ENCODE data around the gene EPB41L4B. TPM values are rescaled to one million over a fixed set of nuclear protein-coding genes. Genes with fewer than 3 reads are reported as not detected.

EPB41L4B gene
- polyA plus RNA-seq, 1 donor from 2014 or later = 4.1 TPM

GRCh38 chr9:109158651-109159050, 162.2 kb downstream of the EPB41L4B start:
- Histone ChIP-seq H3K27ac (ENCODE audit: low read length) (no peak overlapping the region), H3K4me2 (ENCODE audit: low read length) (no peak overlapping the region), H3K27me3 (ENCODE audit: insufficient read depth, low read depth, low read length) (no peaks in the 10 kb centered on the region), H2AFZ (ENCODE audit: low read depth, low read length) (no peak overlapping the region), H3K4me3 (ENCODE audit: low read length) (no peak overlapping the region), H3K9me2 (ENCODE audit: insufficient read depth, low read length) (no peaks in the 10 kb centered on the region), H3K9ac (ENCODE audit: low read length) (no peak overlapping the region), H4K20me1 (ENCODE audit: insufficient read depth) (no peaks in the 10 kb centered on the region), H3K36me3 (ENCODE audit: insufficient read depth, low read length) (no peaks in the 10 kb centered on the region), H3K79me2 (replicated peaks; ENCODE audit: insufficient read depth, low read length) (no peaks in the 10 kb centered on the region), H3K9me3 (ENCODE audit: low read length) (no peaks in the 10 kb centered on the region), H3F3A (ENCODE audit: insufficient read depth, low read length, poor library complexity, severe bottlenecking) (no peaks in the 10 kb centered on the region)
- TF ChIP-seq CTCF (IDR thresholded peaks at IDR 0.05; ENCODE audit: poor library complexity, severe bottlenecking) = no peak
- TF ChIP-seq REST (IDR thresholded peaks at IDR 0.05; ENCODE audit: borderline replicate concordance) = no peak
- no peak for TF ChIP-seq SMC3 (conservative IDR thresholded peaks at IDR 0.05; ENCODE audit: poor library complexity)
- TF ChIP-seq EZH2 (IDR thresholded peaks at IDR 0.05; ENCODE audit: borderline replicate concordance, insufficient read depth, low read length, poor library complexity, severe bottlenecking) = no peak

- Histone ChIP-seq H3K27me3 (ENCODE audit: insufficient read depth, low read depth, low read length) (no peaks in the 10 kb centered on the region), H2AFZ (ENCODE audit: low read depth, low read length) (no peak overlapping the region), H3K79me2 (replicated peaks; ENCODE audit: insufficient read depth, low read length) (no peaks in the 10 kb centered on the region), H3K36me3 (ENCODE audit: insufficient read depth, low read length) (no peaks in the 10 kb centered on the region), H3K9ac (ENCODE audit: low read length) (no peak overlapping the region), H3K4me2 (ENCODE audit: low read length) (no peak overlapping the region), H4K20me1 (ENCODE audit: insufficient read depth) (no peaks in the 10 kb centered on the region), H3K27ac (ENCODE audit: low read length) (no peak overlapping the region), H3K4me3 (ENCODE audit: low read length) (no peak overlapping the region), H3F3A (ENCODE audit: insufficient read depth, low read length, poor library complexity, severe bottlenecking) (no peaks in the 10 kb centered on the region), H3K9me3 (ENCODE audit: low read length) (peaks cover 2% of the 10 kb centered on the region), H3K9me2 (ENCODE audit: insufficient read depth, low read length) (no peaks in the 10 kb centered on the region)
- no peak for TF ChIP-seq RAD21 (conservative IDR thresholded peaks at IDR 0.05)
- TF ChIP-seq EP300 (conservative IDR thresholded peaks at IDR 0.05; ENCODE audit: poor library complexity, severe bottlenecking) = no peak
Measured at GRCh38 chr9:109156708-109157107, 164.2 kb downstream of the EPB41L4B start.

GRCh38 chr9:109150925-109151545, 169.8 kb downstream of the EPB41L4B start:
- Histone ChIP-seq H3K36me3 (ENCODE audit: insufficient read depth, low read length) (no peaks in the 10 kb centered on the region), H3K9ac (ENCODE audit: low read length) (no peak overlapping the region)
- TF ChIP-seq EZH2 (IDR thresholded peaks at IDR 0.05; ENCODE audit: borderline replicate concordance, insufficient read depth, low read length, poor library complexity, severe bottlenecking) (no peak), POLR2AphosphoS5 (IDR thresholded peaks at IDR 0.05) (no peak), RAD21 (conservative IDR thresholded peaks at IDR 0.05) (no peak), MXI1 (conservative IDR thresholded peaks at IDR 0.05; ENCODE audit: poor library complexity, severe bottlenecking) (no peak), CTCF (IDR thresholded peaks at IDR 0.05; ENCODE audit: poor library complexity, severe bottlenecking) (no peak), TAF1 (IDR thresholded peaks at IDR 0.05; ENCODE audit: low read depth) (no peak), REST (IDR thresholded peaks at IDR 0.05; ENCODE audit: borderline replicate concordance) (no peak), EP300 (conservative IDR thresholded peaks at IDR 0.05; ENCODE audit: poor library complexity, severe bottlenecking) (no peak), SMC3 (conservative IDR thresholded peaks at IDR 0.05; ENCODE audit: poor library complexity) (no peak)

More at GRCh38 chr9:109150925-109151545, 169.8 kb downstream of the EPB41L4B start:
- H3F3A ChIP-seq (ENCODE audit: insufficient read depth, low read length, poor library complexity, severe bottlenecking) = no peaks in the 10 kb centered on the region
- H4K20me1 ChIP-seq (ENCODE audit: insufficient read depth) = no peaks in the 10 kb centered on the region
- no peak overlapping the region for H3K27ac ChIP-seq (ENCODE audit: low read length)
- H3K9me3 ChIP-seq (ENCODE audit: low read length) = peaks cover 4% of the 10 kb centered on the region
- H2AFZ ChIP-seq (ENCODE audit: low read depth, low read length) = no peak overlapping the region
- no peaks in the 10 kb centered on the region for H3K79me2 ChIP-seq (replicated peaks; ENCODE audit: insufficient read depth, low read length)
- H3K27me3 ChIP-seq (ENCODE audit: insufficient read depth, low read depth, low read length) = no peaks in the 10 kb centered on the region
- H3K4me2 ChIP-seq (ENCODE audit: low read length) = no peak overlapping the region
- H3K9me2 ChIP-seq (ENCODE audit: insufficient read depth, low read length) = no peaks in the 10 kb centered on the region
- no peak overlapping the region for H3K4me3 ChIP-seq (ENCODE audit: low read length)

All from neural cell (in vitro differentiated cells).